Measurements from ENCODE around the gene ZNF407.

ZNF407 gene

DNA sequence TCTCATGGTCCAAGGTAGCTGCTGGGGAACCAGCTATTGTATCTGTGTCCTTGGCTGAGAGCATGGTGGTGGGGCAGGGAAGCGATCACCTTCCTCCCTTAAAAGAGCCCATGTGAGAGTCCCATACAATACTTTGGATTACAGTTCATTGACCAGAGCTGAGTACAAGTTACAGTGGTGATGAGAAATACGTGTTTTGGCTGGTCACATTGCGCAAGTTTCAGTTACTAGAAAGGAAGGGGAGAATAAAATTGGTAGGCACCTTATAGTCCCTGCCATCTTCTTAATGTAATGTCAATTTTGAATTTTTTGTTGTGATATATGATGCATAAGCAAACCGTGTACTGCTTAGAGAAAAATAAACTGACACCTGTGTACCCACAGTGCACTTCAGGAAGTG is 67.7 kb downstream of the ZNF407 start:
- Histone ChIP-seq H3K27ac (no peak overlapping the region), H3K9ac (no peak overlapping the region), H3K9me3 (ENCODE audit: control insufficient read depth, low read length) (no peaks in the 10 kb centered on the region), H3K4me1 (no peaks in the 10 kb centered on the region), H2AFZ (no peak overlapping the region), H3K79me2 (no peaks in the 10 kb centered on the region), H3K27me3 (ENCODE audit: control insufficient read depth, insufficient read depth, low read length) (no peaks in the 10 kb centered on the region), H3K4me3 (ENCODE audit: low read depth, low read length) (no peak overlapping the region), H3K36me3 (ENCODE audit: control insufficient read depth, insufficient read depth, low read length) (no peaks in the 10 kb centered on the region), H3K4me2 (ENCODE audit: low read length) (no peak overlapping the region)
- TF ChIP-seq, protein P1, sequence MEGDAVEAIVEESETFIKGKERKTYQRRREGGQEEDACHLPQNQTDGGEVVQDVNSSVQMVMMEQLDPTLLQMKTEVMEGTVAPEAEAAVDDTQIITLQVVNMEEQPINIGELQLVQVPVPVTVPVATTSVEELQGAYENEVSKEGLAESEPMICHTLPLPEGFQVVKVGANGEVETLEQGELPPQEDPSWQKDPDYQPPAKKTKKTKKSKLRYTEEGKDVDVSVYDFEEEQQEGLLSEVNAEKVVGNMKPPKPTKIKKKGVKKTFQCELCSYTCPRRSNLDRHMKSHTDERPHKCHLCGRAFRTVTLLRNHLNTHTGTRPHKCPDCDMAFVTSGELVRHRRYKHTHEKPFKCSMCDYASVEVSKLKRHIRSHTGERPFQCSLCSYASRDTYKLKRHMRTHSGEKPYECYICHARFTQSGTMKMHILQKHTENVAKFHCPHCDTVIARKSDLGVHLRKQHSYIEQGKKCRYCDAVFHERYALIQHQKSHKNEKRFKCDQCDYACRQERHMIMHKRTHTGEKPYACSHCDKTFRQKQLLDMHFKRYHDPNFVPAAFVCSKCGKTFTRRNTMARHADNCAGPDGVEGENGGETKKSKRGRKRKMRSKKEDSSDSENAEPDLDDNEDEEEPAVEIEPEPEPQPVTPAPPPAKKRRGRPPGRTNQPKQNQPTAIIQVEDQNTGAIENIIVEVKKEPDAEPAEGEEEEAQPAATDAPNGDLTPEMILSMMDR (IDR thresholded peaks at IDR 0.05) = no peak

GRCh38 chr18:74665905-74666304 is 68.2 kb downstream of the ZNF407 start:
- TF ChIP-seq, protein P1 (IDR thresholded peaks at IDR 0.05) = no peak
- H3K27me3 ChIP-seq (ENCODE audit: control insufficient read depth, insufficient read depth, low read length) = no peaks in the 10 kb centered on the region
- no peaks in the 10 kb centered on the region for H3K79me2 ChIP-seq
- H3K36me3 ChIP-seq (ENCODE audit: control insufficient read depth, insufficient read depth, low read length) = no peaks in the 10 kb centered on the region
- no peaks in the 10 kb centered on the region for H3K9me3 ChIP-seq (ENCODE audit: control insufficient read depth, low read length)
- H3K4me1 ChIP-seq = no peaks in the 10 kb centered on the region
- no peak overlapping the region for H3K9ac ChIP-seq
- no peak overlapping the region for H3K4me2 ChIP-seq (ENCODE audit: low read length)
- H3K4me3 ChIP-seq (ENCODE audit: low read depth, low read length) = no peak overlapping the region
- H2AFZ ChIP-seq = no peak overlapping the region
- H3K27ac ChIP-seq = no peak overlapping the region

DNA sequence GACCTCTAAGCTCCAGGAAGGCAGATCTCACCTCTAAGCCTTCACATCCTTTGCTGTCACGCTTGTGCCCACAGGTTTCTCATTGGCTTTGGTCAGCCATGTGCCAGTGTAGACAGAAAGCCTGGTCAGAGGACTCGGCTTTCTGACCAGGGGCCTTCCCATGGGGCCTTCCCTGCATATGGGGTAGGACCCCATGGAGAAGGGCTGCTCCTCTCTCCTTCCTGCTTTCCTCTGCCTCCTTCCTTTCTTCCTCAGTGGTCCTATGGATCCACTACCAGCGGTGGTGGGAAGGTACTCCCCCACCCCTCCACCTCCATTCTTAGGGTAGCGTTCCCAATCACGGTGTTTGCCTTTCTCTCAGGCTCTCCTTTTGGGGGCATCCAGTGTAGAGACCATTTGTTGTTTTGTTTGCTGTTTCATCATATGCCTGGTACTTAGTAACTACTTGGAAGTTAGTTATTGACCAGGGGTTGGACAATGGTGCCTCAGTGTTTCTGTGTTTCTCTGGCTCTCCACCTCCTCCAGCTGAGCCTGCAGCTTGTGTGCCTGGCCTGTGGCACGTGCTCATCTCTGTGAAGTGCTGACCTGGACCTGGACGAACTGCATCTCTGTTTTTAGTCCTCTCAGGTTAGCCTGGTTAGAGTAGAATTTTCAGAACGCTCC is 71.6 kb downstream of the ZNF407 start:
- Histone ChIP-seq H3K79me2 (no peaks in the 10 kb centered on the region), H3K36me3 (ENCODE audit: control insufficient read depth, insufficient read depth, low read length) (no peaks in the 10 kb centered on the region), H2AFZ (no peak overlapping the region), H3K4me2 (ENCODE audit: low read length) (no peak overlapping the region), H3K4me3 (ENCODE audit: low read depth, low read length) (no peak overlapping the region), H3K9me3 (ENCODE audit: control insufficient read depth, low read length) (no peaks in the 10 kb centered on the region), H3K27ac (no peak overlapping the region), H3K4me1 (no peaks in the 10 kb centered on the region), H3K27me3 (ENCODE audit: control insufficient read depth, insufficient read depth, low read length) (no peaks in the 10 kb centered on the region), H3K9ac (no peak overlapping the region)
- TF ChIP-seq, protein P1 (IDR thresholded peaks at IDR 0.05) = no peak

DNA sequence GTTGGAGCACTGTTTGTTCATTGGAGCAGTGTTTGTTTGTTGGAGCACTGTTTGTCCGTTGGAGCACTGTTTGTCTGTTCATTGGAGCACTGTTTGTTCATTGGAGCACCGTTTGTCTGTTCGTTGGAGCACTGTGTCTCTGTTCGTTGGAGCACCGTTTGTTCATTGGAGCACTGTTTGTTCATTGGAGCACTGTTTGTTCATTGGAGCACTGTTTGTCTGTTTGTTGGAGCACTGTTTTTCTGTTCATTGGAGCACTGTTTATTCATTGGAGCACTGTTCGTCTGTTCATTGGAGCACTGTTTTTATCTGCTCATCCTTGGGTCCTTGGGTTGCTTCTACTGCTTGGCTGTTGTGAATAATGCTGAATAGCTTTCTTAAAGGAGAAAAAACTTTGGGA is 74.7 kb downstream of the ZNF407 start:
- Histone ChIP-seq H3K4me1 (no peaks in the 10 kb centered on the region), H3K4me2 (ENCODE audit: low read length) (no peak overlapping the region), H3K27ac (no peak overlapping the region), H3K79me2 (no peaks in the 10 kb centered on the region), H3K9ac (no peak overlapping the region), H3K27me3 (ENCODE audit: control insufficient read depth, insufficient read depth, low read length) (no peaks in the 10 kb centered on the region), H2AFZ (no peak overlapping the region), H3K9me3 (ENCODE audit: control insufficient read depth, low read length) (no peaks in the 10 kb centered on the region), H3K4me3 (ENCODE audit: low read depth, low read length) (no peak overlapping the region), H3K36me3 (ENCODE audit: control insufficient read depth, insufficient read depth, low read length) (no peaks in the 10 kb centered on the region)
- TF ChIP-seq, protein P1 (IDR thresholded peaks at IDR 0.05) = no peak

DNA sequence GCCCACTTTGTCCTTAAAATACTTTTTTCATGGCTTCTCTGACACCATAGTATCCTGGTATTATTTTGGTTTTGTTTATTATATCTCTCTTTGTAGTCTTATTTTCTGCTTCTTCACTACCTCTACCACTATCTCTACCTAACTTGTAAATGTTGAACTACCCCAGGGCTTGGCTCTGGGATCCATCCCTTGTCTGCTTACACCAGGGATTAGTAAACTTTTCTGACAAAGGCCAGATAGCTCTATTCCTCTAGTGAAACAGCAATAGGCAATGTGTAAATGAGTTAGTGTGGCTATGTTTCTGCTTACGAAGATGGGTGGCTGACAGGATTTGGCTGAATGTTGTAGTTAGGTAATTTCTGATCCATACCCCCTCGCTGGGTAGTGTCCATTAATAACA is 76.8 kb downstream of the ZNF407 start:
- H2AFZ ChIP-seq = no peak overlapping the region
- no peaks in the 10 kb centered on the region for H3K27me3 ChIP-seq (ENCODE audit: control insufficient read depth, insufficient read depth, low read length)
- no peaks in the 10 kb centered on the region for H3K9me3 ChIP-seq (ENCODE audit: control insufficient read depth, low read length)
- TF ChIP-seq, protein P1 (IDR thresholded peaks at IDR 0.05) = no peak
- no peak overlapping the region for H3K9ac ChIP-seq
- no peaks in the 10 kb centered on the region for H3K79me2 ChIP-seq
- H3K27ac ChIP-seq = no peak overlapping the region
- no peak overlapping the region for H3K4me2 ChIP-seq (ENCODE audit: low read length)
- no peaks in the 10 kb centered on the region for H3K4me1 ChIP-seq
- no peak overlapping the region for H3K4me3 ChIP-seq (ENCODE audit: low read depth, low read length)
- H3K36me3 ChIP-seq (ENCODE audit: control insufficient read depth, insufficient read depth, low read length) = no peaks in the 10 kb centered on the region

Measured in parathyroid adenoma (tissue), 2 donors.